ENCODE data around the gene LRP1B.

LRP1B gene

DNA sequence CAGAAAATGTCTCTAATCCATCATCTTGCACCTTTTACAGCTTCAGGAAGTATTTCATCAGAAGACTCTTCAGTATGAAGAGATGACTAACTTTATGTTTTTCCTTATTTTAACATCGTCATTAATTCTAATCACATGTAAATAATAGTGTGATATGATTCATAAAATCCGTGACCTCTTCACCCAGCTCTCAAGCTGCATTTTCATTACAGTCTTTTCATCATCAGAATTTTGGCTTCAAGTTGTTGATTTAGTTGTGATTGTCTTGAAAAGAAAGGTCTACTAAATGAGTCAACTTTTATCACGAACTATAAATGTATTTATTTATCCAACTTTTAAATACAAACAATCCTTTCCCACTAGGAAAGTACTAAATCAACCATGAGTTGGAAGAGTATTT, 410.3 kb downstream of the LRP1B start:
- Histone ChIP-seq H3K27ac (ENCODE audit: low read length) (no peak overlapping the region), H3K9me3 (ENCODE audit: insufficient read depth, low read length, severe bottlenecking) (no peaks in the 10 kb centered on the region), H3K4me1 (ENCODE audit: insufficient read depth, low read length) (no peaks in the 10 kb centered on the region), H3K9ac (ENCODE audit: low read depth, low read length) (no peak overlapping the region), H3K79me2 (ENCODE audit: insufficient read depth, low read length) (no peaks in the 10 kb centered on the region), H3K36me3 (ENCODE audit: insufficient read depth, low read length) (no peaks in the 10 kb centered on the region), H3K4me2 (ENCODE audit: insufficient read depth, low read length) (no peak overlapping the region), H4K20me1 (ENCODE audit: insufficient read depth, low read length) (no peaks in the 10 kb centered on the region), H3K4me3 (ENCODE audit: low read depth in 1 of 2, low read length in 2 of 2) (no peak overlapping the region), H3K27me3 (ENCODE audit: insufficient read depth, low read length, poor library complexity) (no peaks in the 10 kb centered on the region), H2AFZ (ENCODE audit: low read depth, low read length) (no peak overlapping the region)
- DNase-seq = no peak
- no peak for TF ChIP-seq EZH2 (IDR thresholded peaks at IDR 0.05; ENCODE audit: borderline replicate concordance, low read depth, low read length, severe bottlenecking)
- TF ChIP-seq, protein P1, sequence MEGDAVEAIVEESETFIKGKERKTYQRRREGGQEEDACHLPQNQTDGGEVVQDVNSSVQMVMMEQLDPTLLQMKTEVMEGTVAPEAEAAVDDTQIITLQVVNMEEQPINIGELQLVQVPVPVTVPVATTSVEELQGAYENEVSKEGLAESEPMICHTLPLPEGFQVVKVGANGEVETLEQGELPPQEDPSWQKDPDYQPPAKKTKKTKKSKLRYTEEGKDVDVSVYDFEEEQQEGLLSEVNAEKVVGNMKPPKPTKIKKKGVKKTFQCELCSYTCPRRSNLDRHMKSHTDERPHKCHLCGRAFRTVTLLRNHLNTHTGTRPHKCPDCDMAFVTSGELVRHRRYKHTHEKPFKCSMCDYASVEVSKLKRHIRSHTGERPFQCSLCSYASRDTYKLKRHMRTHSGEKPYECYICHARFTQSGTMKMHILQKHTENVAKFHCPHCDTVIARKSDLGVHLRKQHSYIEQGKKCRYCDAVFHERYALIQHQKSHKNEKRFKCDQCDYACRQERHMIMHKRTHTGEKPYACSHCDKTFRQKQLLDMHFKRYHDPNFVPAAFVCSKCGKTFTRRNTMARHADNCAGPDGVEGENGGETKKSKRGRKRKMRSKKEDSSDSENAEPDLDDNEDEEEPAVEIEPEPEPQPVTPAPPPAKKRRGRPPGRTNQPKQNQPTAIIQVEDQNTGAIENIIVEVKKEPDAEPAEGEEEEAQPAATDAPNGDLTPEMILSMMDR (IDR thresholded peaks at IDR 0.05; ENCODE audit: borderline replicate concordance, extremely low read depth, low read length, poor library complexity, severe bottlenecking) = no peak
- ATAC-seq (ENCODE audit: insufficient read depth, low read depth) = no peak

- Histone ChIP-seq H3K9me3 (ENCODE audit: insufficient read depth, low read length, severe bottlenecking) (no peaks in the 10 kb centered on the region), H3K9ac (ENCODE audit: low read depth, low read length) (no peak overlapping the region), H3K79me2 (ENCODE audit: insufficient read depth, low read length) (no peaks in the 10 kb centered on the region), H2AFZ (ENCODE audit: low read depth, low read length) (no peak overlapping the region), H3K27ac (ENCODE audit: low read length) (peak overlapping the region; percentile 27; the same call in 1 of the 2 replicates), H3K4me3 (ENCODE audit: low read depth in 1 of 2, low read length in 2 of 2) (no peak overlapping the region), H3K4me2 (ENCODE audit: insufficient read depth, low read length) (no peak overlapping the region), H3K36me3 (ENCODE audit: insufficient read depth, low read length) (no peaks in the 10 kb centered on the region), H3K4me1 (ENCODE audit: insufficient read depth, low read length) (peaks cover 13% of the 10 kb centered on the region), H3K27me3 (ENCODE audit: insufficient read depth, low read length, poor library complexity) (no peaks in the 10 kb centered on the region), H4K20me1 (ENCODE audit: insufficient read depth, low read length) (no peaks in the 10 kb centered on the region)
- ATAC-seq (ENCODE audit: insufficient read depth, low read depth) (no peak), DNase-seq (no peak)
- TF ChIP-seq, protein P1 (IDR thresholded peaks at IDR 0.05; ENCODE audit: borderline replicate concordance, extremely low read depth, low read length, poor library complexity, severe bottlenecking) = no peak
Measured at GRCh38 chr2:141714496-141714895, 416.3 kb downstream of the LRP1B start.

DNA sequence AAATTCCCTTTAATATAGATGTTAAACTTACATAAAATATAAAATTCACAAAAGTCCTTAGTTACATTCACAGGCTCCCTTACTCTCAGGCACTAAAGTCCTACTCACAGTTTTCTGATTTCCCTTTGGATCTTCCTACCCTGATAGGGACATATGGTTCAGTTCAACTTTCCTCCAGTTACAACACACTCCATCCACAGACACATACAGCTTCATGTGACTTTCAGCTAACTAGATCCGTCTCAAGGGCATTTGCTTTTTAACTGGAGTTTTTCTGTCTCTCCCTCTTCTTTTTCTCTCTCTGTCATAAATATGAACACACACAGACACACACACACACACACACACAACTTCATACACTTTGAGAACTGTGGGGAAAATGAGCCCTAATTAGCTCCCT, 419.2 kb downstream of the LRP1B start:
- Histone ChIP-seq H2AFZ (ENCODE audit: low read depth, low read length) (no peak overlapping the region), H4K20me1 (ENCODE audit: insufficient read depth, low read length) (no peaks in the 10 kb centered on the region), H3K27me3 (ENCODE audit: insufficient read depth, low read length, poor library complexity) (no peaks in the 10 kb centered on the region), H3K9ac (ENCODE audit: low read depth, low read length) (no peak overlapping the region), H3K36me3 (ENCODE audit: insufficient read depth, low read length) (no peaks in the 10 kb centered on the region), H3K9me3 (ENCODE audit: insufficient read depth, low read length, severe bottlenecking) (no peaks in the 10 kb centered on the region), H3K4me1 (ENCODE audit: insufficient read depth, low read length) (peaks cover 13% of the 10 kb centered on the region), H3K79me2 (ENCODE audit: insufficient read depth, low read length) (no peaks in the 10 kb centered on the region), H3K27ac (ENCODE audit: low read length) (no peak overlapping the region), H3K4me2 (ENCODE audit: insufficient read depth, low read length) (no peak overlapping the region), H3K4me3 (ENCODE audit: low read depth in 1 of 2, low read length in 2 of 2) (no peak overlapping the region)
- DNase-seq (no peak), ATAC-seq (ENCODE audit: insufficient read depth, low read depth) (no peak)
- TF ChIP-seq, protein P1 (IDR thresholded peaks at IDR 0.05; ENCODE audit: borderline replicate concordance, extremely low read depth, low read length, poor library complexity, severe bottlenecking) = no peak
- no peak for TF ChIP-seq EZH2 (IDR thresholded peaks at IDR 0.05; ENCODE audit: borderline replicate concordance, low read depth, low read length, severe bottlenecking)

Data from DND-41 (cell line).